ENCODE measurements around the gene SCLT1. TPM values are rescaled to one million over a fixed set of nuclear protein-coding genes. Genes with fewer than 3 reads are reported as not detected.

Gene SCLT1
- total RNA-seq, 1 experiment from 2014 or later, result 11.3 TPM

DNA sequence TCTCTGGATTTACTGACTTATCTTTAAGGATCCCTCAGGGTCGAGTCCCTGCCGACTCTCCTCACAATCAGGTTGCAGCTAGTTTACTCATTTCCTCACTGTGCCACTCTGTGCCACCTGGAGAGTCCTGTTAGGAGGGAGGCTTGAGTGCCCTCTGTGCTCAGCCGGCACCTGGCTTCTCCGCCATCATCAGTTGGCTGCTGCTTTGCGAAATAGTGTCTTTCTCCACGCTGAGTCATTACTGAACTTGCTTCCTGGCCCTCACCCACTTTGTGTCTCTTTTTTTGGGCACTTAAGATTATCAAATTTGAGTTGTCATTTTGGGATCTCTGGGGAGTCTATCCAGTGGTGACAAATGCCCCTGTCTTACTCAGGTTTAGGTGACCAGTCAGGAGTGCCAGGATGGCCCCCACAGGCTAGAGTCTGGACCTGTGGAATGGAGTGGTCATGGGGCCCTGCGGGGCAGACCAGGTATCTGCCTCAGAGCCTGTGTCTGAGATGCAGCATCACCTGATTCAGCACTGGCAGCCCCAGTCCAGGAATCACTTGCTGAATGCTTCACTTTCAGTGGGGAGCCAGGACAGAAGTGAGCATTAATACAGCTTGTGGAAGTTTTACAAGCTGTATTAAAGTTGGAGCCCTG is 246.1 kb downstream of the SCLT1 start:
- H3K9me3 ChIP-seq (ENCODE audit: control insufficient read depth, low read depth, low read length), result no peaks in the 10 kb centered on the region
- H4K5ac ChIP-seq (ENCODE audit: insufficient read length, low read depth, low read length), result no peak overlapping the region
- no peak overlapping the region for H3K27ac ChIP-seq (ENCODE audit: insufficient read length, low read depth, low read length)
- no peaks in the 10 kb centered on the region for H3K4me1 ChIP-seq (ENCODE audit: insufficient read depth, low read length)
- no peak for DNase-seq
- no peak overlapping the region for H3K4me3 Mint-ChIP-seq
- no peak overlapping the region for H2BK120ac ChIP-seq (ENCODE audit: low read depth, low read length, poor library complexity, severe bottlenecking)
- no peaks in the 10 kb centered on the region for H3K23me2 ChIP-seq (ENCODE audit: insufficient read length, low read depth, low read length, poor library complexity, severe bottlenecking)
- no peak overlapping the region for H3T11ph ChIP-seq (ENCODE audit: low read length)
- H2AK5ac ChIP-seq (ENCODE audit: insufficient read length, low read length), result no peak overlapping the region
- no peak overlapping the region for H2BK20ac ChIP-seq (ENCODE audit: low read depth, low read length, poor library complexity, severe bottlenecking)
- TF ChIP-seq, protein P1, sequence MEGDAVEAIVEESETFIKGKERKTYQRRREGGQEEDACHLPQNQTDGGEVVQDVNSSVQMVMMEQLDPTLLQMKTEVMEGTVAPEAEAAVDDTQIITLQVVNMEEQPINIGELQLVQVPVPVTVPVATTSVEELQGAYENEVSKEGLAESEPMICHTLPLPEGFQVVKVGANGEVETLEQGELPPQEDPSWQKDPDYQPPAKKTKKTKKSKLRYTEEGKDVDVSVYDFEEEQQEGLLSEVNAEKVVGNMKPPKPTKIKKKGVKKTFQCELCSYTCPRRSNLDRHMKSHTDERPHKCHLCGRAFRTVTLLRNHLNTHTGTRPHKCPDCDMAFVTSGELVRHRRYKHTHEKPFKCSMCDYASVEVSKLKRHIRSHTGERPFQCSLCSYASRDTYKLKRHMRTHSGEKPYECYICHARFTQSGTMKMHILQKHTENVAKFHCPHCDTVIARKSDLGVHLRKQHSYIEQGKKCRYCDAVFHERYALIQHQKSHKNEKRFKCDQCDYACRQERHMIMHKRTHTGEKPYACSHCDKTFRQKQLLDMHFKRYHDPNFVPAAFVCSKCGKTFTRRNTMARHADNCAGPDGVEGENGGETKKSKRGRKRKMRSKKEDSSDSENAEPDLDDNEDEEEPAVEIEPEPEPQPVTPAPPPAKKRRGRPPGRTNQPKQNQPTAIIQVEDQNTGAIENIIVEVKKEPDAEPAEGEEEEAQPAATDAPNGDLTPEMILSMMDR (conservative IDR thresholded peaks at IDR 0.05), result no peak
- no peak overlapping the region for H3K4ac ChIP-seq (ENCODE audit: low read depth, low read length)
- peaks cover 15% of the 10 kb centered on the region for H3K79me1 ChIP-seq (ENCODE audit: insufficient read depth, low read depth, low read length, poor library complexity, severe bottlenecking)
- no peaks in the 10 kb centered on the region for H3K27me3 ChIP-seq (ENCODE audit: insufficient read depth, low read length)
- no peak overlapping the region for H3K23ac ChIP-seq (ENCODE audit: insufficient read length, low read depth, low read length)
- no peaks in the 10 kb centered on the region for H4K20me1 ChIP-seq (ENCODE audit: control insufficient read depth, insufficient read depth, insufficient read length)
- no peak overlapping the region for H3K4me2 ChIP-seq (ENCODE audit: insufficient read depth, insufficient read length, low read length)
- no peaks in the 10 kb centered on the region for H3K27me3 Mint-ChIP-seq (ENCODE audit: low read depth)
- no peak overlapping the region for H3K9ac ChIP-seq (ENCODE audit: extremely low read depth, insufficient read length, low read length)
- no peak overlapping the region; the same call in 1 of the 2 replicates for H3K14ac ChIP-seq (ENCODE audit: insufficient read depth, low read length)
- H4K91ac ChIP-seq (ENCODE audit: insufficient read length, low read depth, low read length), result no peak overlapping the region
- no peak overlapping the region for H2BK15ac ChIP-seq (ENCODE audit: low read depth, low read length)
- peaks cover 82 to 98% (median 97%) of the 10 kb centered on the region in 3 experiments for H3K36me3 Mint-ChIP-seq (ENCODE audit: insufficient read depth in 1 of 3, low read depth in 3 of 3)
- H3K56ac ChIP-seq (ENCODE audit: insufficient read length, low read depth, low read length), result no peak overlapping the region
- no peak overlapping the region for H3K18ac ChIP-seq (ENCODE audit: insufficient read length, low read depth, low read length)
- H3K27ac Mint-ChIP-seq, result peak overlapping the region; percentile 81 to 91 (median 87); a peak in 5 of 7 replicates
- H3K9me3 Mint-ChIP-seq, result no peaks in the 10 kb centered on the region; a peak in 1 of 5 replicates
- no peak overlapping the region for H2BK12ac ChIP-seq (ENCODE audit: insufficient read length, low read depth, low read length)
- no CpG with 5 or more reads among the region's 7 CpGs for WGBS (ENCODE audit: extremely low coverage, insufficient read length, low lambda C conversion rate)
- peaks cover 28% of the 10 kb centered on the region; the same call in 1 of the 2 replicates for H3K79me2 ChIP-seq (ENCODE audit: insufficient read depth, low read length)
- no peak overlapping the region for H2AFZ ChIP-seq (ENCODE audit: low read length)
- H4K8ac ChIP-seq (replicated peaks; ENCODE audit: insufficient read length, low read depth, low read length), result no peak overlapping the region
- no peak overlapping the region for H2BK5ac ChIP-seq (ENCODE audit: insufficient read length, low read length)
- H3K4me1 Mint-ChIP-seq, result peaks cover 15 to 21% of the 10 kb centered on the region in 2 experiments
